GM23338 (cell line): ENCODE data around the gene UGP2.

ENCODE experiments used
- CREB1 ChIP-seq: fragments of 250-450 bp; sonication (Bioruptor Pico); IDR thresholded peaks from 2 replicates; pipeline ENCODE4 v1.5.0; 2020; ENCODE audit warnings: low read depth, mild to moderate bottlenecking, moderate library complexity
- EZH2 ChIP-seq: fragments of 200-600 bp; sonication (generic); IDR thresholded peaks from one replicate; pipeline ENCODE4 v1.8.0; 2017; ENCODE audit warnings: antibody characterized with exemption, mild to moderate bottlenecking, low read depth; ENCODE audit not compliant: unreplicated experiment
- EZH2phosphoT487 ChIP-seq: fragments of 200-600 bp; sonication (generic); IDR thresholded peaks from one replicate; pipeline ENCODE4 v1.8.1; 2018; ENCODE audit warnings: antibody characterized with exemption; ENCODE audit not compliant: unreplicated experiment
- NANOG ChIP-seq: IDR thresholded peaks from 2 replicates; pipeline ENCODE4 v1.6.1; 2016; ENCODE audit warnings: antibody characterized with exemption, borderline replicate concordance
- ZNF114 ChIP-seq: fragments of 250-450 bp; sonication (Bioruptor Pico); IDR thresholded peaks from 2 replicates; pipeline ENCODE4 v1.5.0; 2020; ENCODE audit warnings: mild to moderate bottlenecking, moderate library complexity
- ZNF331 ChIP-seq: fragments of 250-450 bp; sonication (Bioruptor Pico); IDR thresholded peaks from 2 replicates; pipeline ENCODE4 v1.5.0; 2020; ENCODE audit warnings: low read depth, mild to moderate bottlenecking, moderate library complexity
- TF ChIP-seq, protein P1 (sequence below), 2 experiments: fragments of 200-600 bp in 1 of 2; sonication (generic) in 1 of 2; conservative IDR thresholded peaks; 2 replicates each; pipeline versions ENCODE4 v1.5.1 to v1.6.1; 2016 to 2017; ENCODE audit warnings: antibody characterized with exemption in 2 of 2, low read depth in 2 of 2, mild to moderate bottlenecking in 2 of 2, moderate library complexity in 1 of 2
- TF ChIP-seq, protein P2 (sequence below): IDR thresholded peaks from one replicate; pipeline ENCODE4 v1.6.1; 2018; ENCODE audit warnings: antibody characterized with exemption; ENCODE audit not compliant: unreplicated experiment

DNA sequence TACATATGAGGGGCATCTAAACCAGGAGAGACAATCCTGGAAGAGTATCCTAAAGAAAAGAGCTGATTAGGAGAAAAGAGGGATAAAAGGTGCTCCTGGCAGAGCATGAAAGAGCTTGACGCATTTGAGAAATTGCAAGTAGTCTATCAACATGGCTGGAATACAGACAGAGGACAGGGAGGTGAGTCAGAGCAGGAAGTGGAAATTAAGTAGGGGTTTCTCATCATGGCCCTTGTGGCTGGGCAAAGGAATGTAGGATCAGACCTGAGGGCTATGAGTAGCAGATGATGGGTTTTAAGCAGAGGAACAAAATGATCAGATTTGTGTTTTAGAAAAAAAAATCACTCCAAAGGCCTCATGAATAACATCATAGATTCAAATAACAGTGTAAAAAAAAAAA lies 49.2 kb upstream of the UGP2 start:
- TF ChIP-seq, protein P1, sequence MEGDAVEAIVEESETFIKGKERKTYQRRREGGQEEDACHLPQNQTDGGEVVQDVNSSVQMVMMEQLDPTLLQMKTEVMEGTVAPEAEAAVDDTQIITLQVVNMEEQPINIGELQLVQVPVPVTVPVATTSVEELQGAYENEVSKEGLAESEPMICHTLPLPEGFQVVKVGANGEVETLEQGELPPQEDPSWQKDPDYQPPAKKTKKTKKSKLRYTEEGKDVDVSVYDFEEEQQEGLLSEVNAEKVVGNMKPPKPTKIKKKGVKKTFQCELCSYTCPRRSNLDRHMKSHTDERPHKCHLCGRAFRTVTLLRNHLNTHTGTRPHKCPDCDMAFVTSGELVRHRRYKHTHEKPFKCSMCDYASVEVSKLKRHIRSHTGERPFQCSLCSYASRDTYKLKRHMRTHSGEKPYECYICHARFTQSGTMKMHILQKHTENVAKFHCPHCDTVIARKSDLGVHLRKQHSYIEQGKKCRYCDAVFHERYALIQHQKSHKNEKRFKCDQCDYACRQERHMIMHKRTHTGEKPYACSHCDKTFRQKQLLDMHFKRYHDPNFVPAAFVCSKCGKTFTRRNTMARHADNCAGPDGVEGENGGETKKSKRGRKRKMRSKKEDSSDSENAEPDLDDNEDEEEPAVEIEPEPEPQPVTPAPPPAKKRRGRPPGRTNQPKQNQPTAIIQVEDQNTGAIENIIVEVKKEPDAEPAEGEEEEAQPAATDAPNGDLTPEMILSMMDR (conservative IDR thresholded peaks at IDR 0.05; ENCODE audit: low read depth in 2 of 2) = no peak
- no peak for TF ChIP-seq EZH2
- TF ChIP-seq ZNF331 (CRISPR knock-in tag) = no peak
- TF ChIP-seq ZNF114 (CRISPR knock-in tag) = no peak
- TF ChIP-seq EZH2phosphoT487 = no peak
- TF ChIP-seq, protein P2, sequence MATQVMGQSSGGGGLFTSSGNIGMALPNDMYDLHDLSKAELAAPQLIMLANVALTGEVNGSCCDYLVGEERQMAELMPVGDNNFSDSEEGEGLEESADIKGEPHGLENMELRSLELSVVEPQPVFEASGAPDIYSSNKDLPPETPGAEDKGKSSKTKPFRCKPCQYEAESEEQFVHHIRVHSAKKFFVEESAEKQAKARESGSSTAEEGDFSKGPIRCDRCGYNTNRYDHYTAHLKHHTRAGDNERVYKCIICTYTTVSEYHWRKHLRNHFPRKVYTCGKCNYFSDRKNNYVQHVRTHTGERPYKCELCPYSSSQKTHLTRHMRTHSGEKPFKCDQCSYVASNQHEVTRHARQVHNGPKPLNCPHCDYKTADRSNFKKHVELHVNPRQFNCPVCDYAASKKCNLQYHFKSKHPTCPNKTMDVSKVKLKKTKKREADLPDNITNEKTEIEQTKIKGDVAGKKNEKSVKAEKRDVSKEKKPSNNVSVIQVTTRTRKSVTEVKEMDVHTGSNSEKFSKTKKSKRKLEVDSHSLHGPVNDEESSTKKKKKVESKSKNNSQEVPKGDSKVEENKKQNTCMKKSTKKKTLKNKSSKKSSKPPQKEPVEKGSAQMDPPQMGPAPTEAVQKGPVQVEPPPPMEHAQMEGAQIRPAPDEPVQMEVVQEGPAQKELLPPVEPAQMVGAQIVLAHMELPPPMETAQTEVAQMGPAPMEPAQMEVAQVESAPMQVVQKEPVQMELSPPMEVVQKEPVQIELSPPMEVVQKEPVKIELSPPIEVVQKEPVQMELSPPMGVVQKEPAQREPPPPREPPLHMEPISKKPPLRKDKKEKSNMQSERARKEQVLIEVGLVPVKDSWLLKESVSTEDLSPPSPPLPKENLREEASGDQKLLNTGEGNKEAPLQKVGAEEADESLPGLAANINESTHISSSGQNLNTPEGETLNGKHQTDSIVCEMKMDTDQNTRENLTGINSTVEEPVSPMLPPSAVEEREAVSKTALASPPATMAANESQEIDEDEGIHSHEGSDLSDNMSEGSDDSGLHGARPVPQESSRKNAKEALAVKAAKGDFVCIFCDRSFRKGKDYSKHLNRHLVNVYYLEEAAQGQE = no peak
- TF ChIP-seq CREB1 (CRISPR knock-in tag) = no peak
- TF ChIP-seq NANOG = no peak
